A172 (cell line): ENCODE results near the gene TMA7. TPM values are rescaled to one million over a fixed set of nuclear protein-coding genes. Genes with fewer than 3 reads are reported as not detected.

Experiments used
- DNase-seq: peaks from one replicate; pipeline ENCODE4 v3.0.0-alpha.2; 2015; ENCODE audit warnings: low spot score
- total RNA-seq: library from RNA; depleted of rRNA; stranded (reverse); fragments of >200 nt; shearing (Covaris generic); gene quantifications from 2 replicates; pipeline ENCODE4 v1.2.3, GENCODE V29; 2014

TMA7 gene
- total RNA-seq, 1 experiment from 2014 or later, result 556 TPM

- no peak for DNase-seq
These were observed 31.2 kb upstream of the TMA7 start for GRCh38 chr3:48408823-48409281.

GRCh38 chr3:48409291-48410201, 30.5 kb upstream of the TMA7 start:
- no peak for DNase-seq

GRCh38 chr3:48410205-48411040, 29.6 kb upstream of the TMA7 start:
- DNase-seq, result no peak

- DNase-seq, result no peak
These were observed 28.9 kb upstream of the TMA7 start for GRCh38 chr3:48411041-48411588.

- DNase-seq, result no peak
These were observed 28.3 kb upstream of the TMA7 start for GRCh38 chr3:48411606-48412374.

GRCh38 chr3:48412375-48413001, 27.6 kb upstream of the TMA7 start:
- no peak for DNase-seq

- no peak for DNase-seq
These were observed 27.0 kb upstream of the TMA7 start for GRCh38 chr3:48413086-48413485.

- DNase-seq, result no peak
These were observed 26.4 kb upstream of the TMA7 start for GRCh38 chr3:48413611-48414010.

GRCh38 chr3:48414376-48415250, 25.4 kb upstream of the TMA7 start:
- DNase-seq, result no peak

- no peak for DNase-seq
These were observed 24.7 kb upstream of the TMA7 start for GRCh38 chr3:48415251-48415953.

GRCh38 chr3:48416091-48416505, 24.0 kb upstream of the TMA7 start:
- DNase-seq, result no peak

GRCh38 chr3:48416546-48416945, 23.5 kb upstream of the TMA7 start:
- no peak for DNase-seq

GRCh38 chr3:48417529-48418108, 22.4 kb upstream of the TMA7 start:
- DNase-seq, result no peak

GRCh38 chr3:48418140-48418539, 21.9 kb upstream of the TMA7 start:
- DNase-seq, result no peak

GRCh38 chr3:48418651-48419050, 21.4 kb upstream of the TMA7 start:
- DNase-seq, result no peak

- no peak for DNase-seq
These were observed 20.9 kb upstream of the TMA7 start for GRCh38 chr3:48419149-48419548.

GRCh38 chr3:48419597-48419996, 20.5 kb upstream of the TMA7 start:
- DNase-seq, result no peak

GRCh38 chr3:48420561-48420960, 19.5 kb upstream of the TMA7 start:
- no peak for DNase-seq

- no peak for DNase-seq
These were observed 17.8 kb upstream of the TMA7 start for GRCh38 chr3:48422272-48422671.
